Brain microvascular endothelial cell (primary cell): Measurements from ENCODE around the gene FAF1.

Source experiments
- DNase-seq: peaks from one replicate; pipeline ENCODE4 v3.0.0-alpha.2; 2020
- H3K27ac ChIP-seq: fragments of 250-450 bp; sonication (Bioruptor Pico); 2 replicates; pipeline ENCODE4 v1.5.1; 2020; ENCODE audit warnings: mild to moderate bottlenecking, moderate library complexity
- H3K27me3 ChIP-seq: fragments of 250-450 bp; sonication (Bioruptor Pico); replicated peaks from 2 replicates; pipeline ENCODE4 v1.5.1; 2020; ENCODE audit warnings: mild to moderate bottlenecking
- H3K36me3 ChIP-seq: fragments of 250-450 bp; sonication (Bioruptor Pico); replicated peaks from 2 replicates; pipeline ENCODE4 v1.5.1; 2020; ENCODE audit warnings: mild to moderate bottlenecking
- H3K4me3 ChIP-seq: 2 replicates; pipeline ENCODE4 v1.5.1; 2011; ENCODE audit warnings: low read depth, mild to moderate bottlenecking, control low read depth, low read length, moderate library complexity
- CTCF ChIP-seq: IDR thresholded peaks from 2 replicates; pipeline ENCODE4 v1.5.1; 2011; ENCODE audit warnings: low read depth, mild to moderate bottlenecking, moderate library complexity, low read length, control low read depth, inconsistent platforms; ENCODE audit errors: missing control alignments
- in situ Hi-C: cut with HindIII; loops from 2 replicates; pipeline ENCODE4 v1.10.0; 2017; ENCODE audit warnings: low sequenced_read_pairs, low pct_ligation_motif_present

The FAF1 gene

DNA sequence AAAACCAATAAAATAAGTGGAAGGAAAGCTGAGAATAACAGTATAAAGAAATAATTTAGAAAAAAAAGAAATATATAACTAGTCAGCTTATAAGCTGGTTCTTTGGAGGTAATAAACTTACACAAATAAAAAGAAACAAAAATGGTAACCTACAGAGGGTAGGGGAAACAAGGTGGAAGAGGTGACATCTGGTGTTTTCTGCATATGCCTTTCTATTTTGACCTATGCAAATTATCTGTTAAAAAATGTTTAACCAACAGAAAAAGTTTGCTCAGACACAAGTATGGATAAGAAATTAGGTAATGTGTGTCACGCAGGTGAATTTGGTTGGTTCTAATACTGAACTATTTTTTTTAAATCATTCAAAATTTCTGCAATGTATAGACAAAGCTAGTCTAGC, 483.3 kb downstream of the FAF1 start:
- in situ Hi-C loops, result no loop called here
- Histone ChIP-seq H3K27ac (no peak overlapping the region), H3K36me3 (no peaks in the 10 kb centered on the region), H3K27me3 (no peaks in the 10 kb centered on the region), H3K4me3 (no peak overlapping the region)
- no peak for DNase-seq
- no peak for TF ChIP-seq CTCF

DNA sequence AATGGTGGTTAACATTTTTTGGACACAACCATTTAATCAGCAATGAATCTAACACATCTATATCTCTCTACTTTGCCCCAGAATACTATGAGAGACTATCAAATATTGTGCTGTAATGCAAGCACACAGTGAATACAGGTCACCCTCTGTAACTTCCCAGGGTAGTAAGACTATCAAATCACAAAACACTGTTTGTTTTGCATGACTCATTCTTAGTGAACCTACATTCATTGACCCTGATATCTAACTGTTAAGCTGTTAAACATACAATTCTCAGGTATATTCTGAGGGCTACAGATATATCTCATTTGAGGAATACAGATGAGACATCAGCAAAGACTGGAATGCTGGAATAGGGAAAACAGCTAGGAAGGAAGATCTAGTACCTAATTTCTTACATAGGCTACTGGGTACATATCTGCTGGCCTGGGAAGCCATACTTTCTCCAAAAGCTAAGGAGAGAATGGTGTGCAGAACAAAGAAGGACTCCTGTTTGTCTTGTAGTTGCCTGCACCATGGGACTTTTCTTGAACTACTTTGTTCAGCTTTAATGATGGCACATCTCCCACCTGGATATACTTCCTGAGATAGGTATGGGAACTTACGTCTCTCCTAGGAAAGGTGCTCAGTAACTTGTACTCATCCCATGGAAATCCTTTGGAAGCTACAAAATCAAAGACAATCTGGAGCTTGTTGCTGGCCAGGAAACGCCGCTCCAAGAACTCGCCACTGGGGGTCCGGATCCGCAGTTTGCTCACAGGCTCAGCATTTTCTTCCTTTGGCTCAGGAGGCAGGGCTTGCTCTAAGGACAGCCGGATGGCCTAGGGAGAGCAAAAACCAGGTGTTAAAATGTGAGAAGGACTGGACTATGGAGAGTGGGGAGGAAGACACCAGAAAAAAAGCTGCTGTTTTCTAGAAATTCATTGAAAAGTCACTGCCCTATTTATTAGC, 484.9 kb downstream of the FAF1 start:
- peak; percentile 19 for TF ChIP-seq CTCF
- no peaks in the 10 kb centered on the region for H3K36me3 ChIP-seq
- no peak for DNase-seq
- no peak overlapping the region for H3K4me3 ChIP-seq
- in situ Hi-C loops, result no loop called here
- no peaks in the 10 kb centered on the region for H3K27me3 ChIP-seq
- H3K27ac ChIP-seq, result no peak overlapping the region

DNA sequence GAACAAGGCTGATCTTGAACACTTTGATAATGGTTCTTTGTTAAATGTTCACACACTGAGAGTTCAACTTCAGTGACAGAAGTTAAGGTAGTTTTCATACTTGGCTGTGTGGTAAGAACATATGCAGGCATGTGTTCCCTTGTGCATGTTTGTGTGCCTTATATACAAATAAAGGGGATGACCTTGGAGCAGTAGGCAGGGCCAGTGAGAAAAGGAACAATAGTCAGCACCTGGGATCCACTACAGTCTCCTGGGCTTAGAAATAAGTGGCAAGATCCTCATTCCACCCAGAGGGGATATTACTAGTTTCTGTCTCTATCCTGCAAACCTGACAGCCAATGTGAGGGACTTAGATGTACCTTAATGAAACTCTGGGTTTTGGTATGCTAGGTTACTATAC, 486.6 kb downstream of the FAF1 start:
- in situ Hi-C loops, result no loop called here
- H3K27me3 ChIP-seq, result no peaks in the 10 kb centered on the region
- DNase-seq, result no peak
- no peaks in the 10 kb centered on the region for H3K36me3 ChIP-seq
- TF ChIP-seq CTCF, result no peak
- H3K27ac ChIP-seq, result no peak overlapping the region
- H3K4me3 ChIP-seq, result no peak overlapping the region

- no peaks in the 10 kb centered on the region for H3K36me3 ChIP-seq
- in situ Hi-C loops, result no loop called here
- TF ChIP-seq CTCF, result no peak
- no peak for DNase-seq
- H3K27ac ChIP-seq, result no peak overlapping the region
- no peak overlapping the region for H3K4me3 ChIP-seq
- H3K27me3 ChIP-seq, result no peaks in the 10 kb centered on the region
Measured at GRCh38 chr1:50471967-50472366, 488.1 kb downstream of the FAF1 start.

DNA sequence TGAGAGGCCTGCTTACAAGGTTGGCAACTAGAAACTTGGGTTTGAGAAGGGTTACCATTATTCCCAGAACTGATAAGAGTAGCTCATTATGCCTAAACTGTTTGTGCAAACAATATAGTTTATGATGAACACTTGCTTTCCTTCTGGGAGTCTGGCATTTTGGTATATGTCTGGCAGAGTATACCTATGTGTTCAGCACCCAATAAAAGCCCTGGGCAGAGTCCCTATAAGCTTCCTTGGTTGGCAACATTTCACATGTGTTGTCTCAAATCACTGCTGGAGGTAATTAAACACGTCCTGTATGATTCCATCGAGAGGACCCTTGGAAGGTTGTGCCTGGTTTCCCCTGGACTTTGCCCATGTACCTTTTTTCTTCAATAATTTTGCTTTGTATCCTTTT, 497.1 kb downstream of the FAF1 start:
- in situ Hi-C loops, result no loop called here
- no peak overlapping the region for H3K27ac ChIP-seq
- no peaks in the 10 kb centered on the region for H3K27me3 ChIP-seq
- no peak for TF ChIP-seq CTCF
- no peak overlapping the region for H3K4me3 ChIP-seq
- DNase-seq, result no peak
- H3K36me3 ChIP-seq, result no peaks in the 10 kb centered on the region
